Neural progenitor cell (in vitro differentiated cells): ENCODE data around the gene AMOTL2. TPM values are rescaled to one million over a fixed set of nuclear protein-coding genes. Genes with fewer than 3 reads are reported as not detected.

Source experiments
- DNase-seq: peaks from one replicate; pipeline ENCODE4 v3.0.0-alpha.2; 2016; ENCODE audit warnings: low spot score
- H2AFZ ChIP-seq: fragments of 200-600 bp; sonication (generic); replicated peaks from 2 replicates; pipeline ENCODE4 v1.6.1; 2016; ENCODE audit warnings: antibody characterized with exemption
- H3F3A ChIP-seq: fragments of 200-600 bp; sonication (generic); 2 replicates; pipeline ENCODE4 v1.6.1; 2016; ENCODE audit warnings: antibody characterized with exemption, low read depth
- H3K27ac ChIP-seq: fragments of 200-600 bp; sonication (generic); 2 replicates; pipeline ENCODE4 v1.5.1; 2016; ENCODE audit warnings: mild to moderate bottlenecking
- H3K27me3 ChIP-seq: fragments of 200-600 bp; sonication (generic); 2 replicates; pipeline ENCODE4 v1.6.1; 2016; ENCODE audit warnings: mild to moderate bottlenecking, moderate library complexity
- H3K36me3 ChIP-seq: fragments of 200-600 bp; sonication (generic); 2 replicates; pipeline ENCODE4 v1.5.1; 2016
- H3K4me1 ChIP-seq: fragments of 200-600 bp; sonication (generic); 2 replicates; pipeline ENCODE4 v1.6.1; 2016; ENCODE audit warnings: mixed run types
- H3K4me2 ChIP-seq: fragments of 200-600 bp; sonication (generic); 2 replicates; pipeline ENCODE4 v1.6.1; 2016
- H3K4me3 ChIP-seq: fragments of 200-600 bp; sonication (generic); 2 replicates; pipeline ENCODE4 v1.5.1; 2016
- H3K79me2 ChIP-seq: fragments of 200-600 bp; sonication (generic); 2 replicates; pipeline ENCODE4 v1.6.1; 2016; ENCODE audit warnings: low read depth
- H3K9ac ChIP-seq: fragments of 200-600 bp; sonication (generic); 2 replicates; pipeline ENCODE4 v1.6.1; 2016
- H3K9me3 ChIP-seq: fragments of 200-600 bp; sonication (generic); 2 replicates; pipeline ENCODE4 v1.5.1; 2016; ENCODE audit warnings: low read depth
- H4K20me1 ChIP-seq: fragments of 200-600 bp; sonication (generic); 2 replicates; pipeline ENCODE4 v1.6.1; 2016; ENCODE audit warnings: low read depth
- H3K27ac Mint-ChIP-seq: 3 replicates; pipeline ENCODE4 v1.8.0; 2021; ENCODE audit warnings: mixed read lengths
- H3K27me3 Mint-ChIP-seq: 2 replicates; pipeline ENCODE4 v1.8.0; 2022; ENCODE audit warnings: low read depth, mild to moderate bottlenecking, inconsistent platforms, moderate library complexity, mixed read lengths; ENCODE audit not compliant: insufficient read depth
- H3K36me3 Mint-ChIP-seq: 3 replicates; pipeline ENCODE4 v1.8.0; 2021; ENCODE audit warnings: mixed read lengths
- H3K4me1 Mint-ChIP-seq: 3 replicates; pipeline ENCODE4 v1.8.0; 2021; ENCODE audit warnings: mixed read lengths
- H3K4me3 Mint-ChIP-seq: 3 replicates; pipeline ENCODE4 v1.8.0; 2021; ENCODE audit warnings: mild to moderate bottlenecking, moderate library complexity, mixed read lengths
- H3K9me3 Mint-ChIP-seq: 3 replicates; pipeline ENCODE4 v1.8.0; 2020; ENCODE audit warnings: mixed read lengths
- CTCF ChIP-seq: fragments of 200-600 bp; sonication (generic); IDR thresholded peaks from 2 replicates; pipeline ENCODE4 v1.5.1; 2017; ENCODE audit warnings: antibody characterized with exemption, mild to moderate bottlenecking
- EZH2 ChIP-seq: fragments of 200-600 bp; sonication (generic); IDR thresholded peaks from 2 replicates; pipeline ENCODE4 v1.6.1; 2017; ENCODE audit warnings: antibody characterized with exemption, mild to moderate bottlenecking, moderate library complexity
- EZH2phosphoT487 ChIP-seq: fragments of 200-600 bp; sonication (generic); IDR thresholded peaks from 2 replicates; pipeline ENCODE4 v1.6.1; 2017; ENCODE audit warnings: antibody characterized with exemption
- total RNA-seq: library from RNA; depleted of rRNA; stranded (reverse); fragments of >200 nt; gene quantifications from 2 replicates; pipeline ENCODE4 v1.2.3, GENCODE V29; 2015; ENCODE audit warnings: low replicate concordance

AMOTL2 gene
- total RNA-seq, 1 donor from 2014 or later: 62.9 TPM

GRCh38 chr3:134368751-134369105 is 5.5 kb downstream of the AMOTL2 start:
- H3K9me3 ChIP-seq: no peaks in the 10 kb centered on the region
- H3K36me3 ChIP-seq: peaks cover 23% of the 10 kb centered on the region
- peaks cover 96% of the 10 kb centered on the region for H4K20me1 ChIP-seq
- Mint-ChIP-seq H3K36me3 (peaks cover 40% of the 10 kb centered on the region), H3K27ac (no peak overlapping the region), H3K27me3 (peaks cover 13% of the 10 kb centered on the region), H3K4me3 (peak overlapping the region; percentile 48), H3K9me3 (no peaks in the 10 kb centered on the region), H3K4me1 (peaks cover 59% of the 10 kb centered on the region)
- peaks cover 60% of the 10 kb centered on the region for H3F3A ChIP-seq
- H3K27ac ChIP-seq: no peak overlapping the region
- H3K4me2 ChIP-seq: no peak overlapping the region
- H2AFZ ChIP-seq: no peak overlapping the region
- peaks cover 58% of the 10 kb centered on the region for H3K4me1 ChIP-seq
- peaks cover 81% of the 10 kb centered on the region for H3K79me2 ChIP-seq
- DNase-seq: no peak
- H3K9ac ChIP-seq: no peak overlapping the region
- H3K27me3 ChIP-seq: no peaks in the 10 kb centered on the region
- no peak overlapping the region for H3K4me3 ChIP-seq
- TF ChIP-seq CTCF: no peak
- TF ChIP-seq EZH2: no peak
- TF ChIP-seq EZH2phosphoT487: no peak

- Histone ChIP-seq H2AFZ (no peak overlapping the region), H3K9ac (no peak overlapping the region), H3K27me3 (no peaks in the 10 kb centered on the region), H3K4me3 (no peak overlapping the region), H3K9me3 (no peaks in the 10 kb centered on the region), H3K36me3 (peaks cover 23% of the 10 kb centered on the region), H3K4me2 (no peak overlapping the region), H3K27ac (no peak overlapping the region), H3K4me1 (peaks cover 64% of the 10 kb centered on the region), H3F3A (peaks cover 59% of the 10 kb centered on the region), H3K79me2 (peaks cover 81% of the 10 kb centered on the region), H4K20me1 (peaks cover 98% of the 10 kb centered on the region)
- no peak for DNase-seq
- no peak overlapping the region for H3K27ac Mint-ChIP-seq
- H3K4me3 Mint-ChIP-seq: no peak overlapping the region
- no peak for TF ChIP-seq EZH2phosphoT487
- no peak for TF ChIP-seq CTCF
- no peak for TF ChIP-seq EZH2
- H3K4me1 Mint-ChIP-seq: peaks cover 63% of the 10 kb centered on the region
- no peaks in the 10 kb centered on the region for H3K9me3 Mint-ChIP-seq
- H3K36me3 Mint-ChIP-seq: peaks cover 44% of the 10 kb centered on the region
- peaks cover 10% of the 10 kb centered on the region for H3K27me3 Mint-ChIP-seq
Observed at GRCh38 chr3:134367869-134368750, 6.1 kb downstream of the AMOTL2 start.

GRCh38 chr3:134366928-134367811 is 7.1 kb downstream of the AMOTL2 start:
- H3K9ac ChIP-seq: no peak overlapping the region
- Mint-ChIP-seq H3K4me1 (peaks cover 57% of the 10 kb centered on the region), H3K9me3 (no peaks in the 10 kb centered on the region), H3K4me3 (no peak overlapping the region), H3K27me3 (peaks cover 9% of the 10 kb centered on the region), H3K36me3 (peaks cover 46% of the 10 kb centered on the region), H3K27ac (no peak overlapping the region)
- no peaks in the 10 kb centered on the region for H3K27me3 ChIP-seq
- peaks cover 58% of the 10 kb centered on the region for H3K4me1 ChIP-seq
- peaks cover 23% of the 10 kb centered on the region for H3K36me3 ChIP-seq
- peak overlapping the region; percentile 53 for H3K27ac ChIP-seq
- peaks cover 98% of the 10 kb centered on the region for H4K20me1 ChIP-seq
- peaks cover 59% of the 10 kb centered on the region for H3F3A ChIP-seq
- H3K4me3 ChIP-seq: no peak overlapping the region
- no peaks in the 10 kb centered on the region for H3K9me3 ChIP-seq
- H3K79me2 ChIP-seq: peaks cover 81% of the 10 kb centered on the region
- no peak overlapping the region for H2AFZ ChIP-seq
- DNase-seq: no peak
- H3K4me2 ChIP-seq: no peak overlapping the region
- TF ChIP-seq CTCF (peak; percentile 8), EZH2phosphoT487 (no peak), EZH2 (no peak)
